ENCODE data around the gene ERP27. TPM values are rescaled to one million over a fixed set of nuclear protein-coding genes. Genes with fewer than 3 reads are reported as not detected.
A peak's percentile ranks its signal among the peaks of the same experiment; 100 is the strongest.

Gene ERP27
- total and polyA plus RNA-seq, 10 donors = 1.3 to 6.4 (median 3.8) TPM

DNA sequence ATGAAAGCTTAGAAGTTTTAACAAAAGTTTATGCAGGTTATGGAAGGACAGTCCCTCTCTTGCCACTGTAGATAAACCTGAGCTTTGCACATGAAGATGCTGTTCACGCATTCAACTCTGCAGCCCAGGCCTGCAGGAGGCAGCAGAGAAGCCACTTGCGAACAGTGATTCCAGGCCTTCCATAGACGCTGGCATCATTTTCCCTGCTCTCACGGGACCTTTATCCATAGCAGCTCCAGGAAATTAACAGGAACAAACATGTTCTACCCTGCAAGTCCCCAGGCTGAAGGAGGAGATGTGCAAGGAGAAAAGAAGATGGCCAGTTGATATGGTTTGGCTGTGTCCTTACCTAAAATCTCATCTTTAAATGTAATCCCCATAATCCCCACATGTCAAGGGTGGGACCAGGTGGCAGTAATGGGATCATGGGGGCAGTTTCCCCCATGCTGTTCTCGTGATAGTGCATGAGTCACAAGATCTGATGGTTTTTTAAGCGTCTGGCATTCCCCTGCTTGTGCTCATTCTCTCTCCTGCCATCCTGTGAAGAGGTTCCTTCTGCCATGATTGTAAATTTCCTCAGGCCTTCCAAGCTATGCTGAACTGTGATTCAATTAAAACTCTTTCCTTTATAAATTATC, 2.0 kb downstream of the ERP27 start:
- H3K27me3 ChIP-seq (replicated peaks in 1 of 7) = no peaks in the 10 kb centered on the region
- no peak for TF ChIP-seq POLR2AphosphoS5 (IDR thresholded peaks at IDR 0.05)
- no peak for TF ChIP-seq POLR2A (IDR thresholded peaks at IDR 0.05)
- TF ChIP-seq, protein P1, sequence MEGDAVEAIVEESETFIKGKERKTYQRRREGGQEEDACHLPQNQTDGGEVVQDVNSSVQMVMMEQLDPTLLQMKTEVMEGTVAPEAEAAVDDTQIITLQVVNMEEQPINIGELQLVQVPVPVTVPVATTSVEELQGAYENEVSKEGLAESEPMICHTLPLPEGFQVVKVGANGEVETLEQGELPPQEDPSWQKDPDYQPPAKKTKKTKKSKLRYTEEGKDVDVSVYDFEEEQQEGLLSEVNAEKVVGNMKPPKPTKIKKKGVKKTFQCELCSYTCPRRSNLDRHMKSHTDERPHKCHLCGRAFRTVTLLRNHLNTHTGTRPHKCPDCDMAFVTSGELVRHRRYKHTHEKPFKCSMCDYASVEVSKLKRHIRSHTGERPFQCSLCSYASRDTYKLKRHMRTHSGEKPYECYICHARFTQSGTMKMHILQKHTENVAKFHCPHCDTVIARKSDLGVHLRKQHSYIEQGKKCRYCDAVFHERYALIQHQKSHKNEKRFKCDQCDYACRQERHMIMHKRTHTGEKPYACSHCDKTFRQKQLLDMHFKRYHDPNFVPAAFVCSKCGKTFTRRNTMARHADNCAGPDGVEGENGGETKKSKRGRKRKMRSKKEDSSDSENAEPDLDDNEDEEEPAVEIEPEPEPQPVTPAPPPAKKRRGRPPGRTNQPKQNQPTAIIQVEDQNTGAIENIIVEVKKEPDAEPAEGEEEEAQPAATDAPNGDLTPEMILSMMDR (IDR thresholded peaks at IDR 0.05 in 8 of 11, conservative IDR thresholded peaks at IDR 0.05 in 3 of 11) = peak in 5 of 11 experiments; percentile 12 to 24 (median 23)
- H3K27ac ChIP-seq = no peak overlapping the region
- 86 to 92% (median 88%) methylated on average over 6 of the region's 6 CpGs for WGBS, 5 donors
- H3K36me3 ChIP-seq = peaks cover 0 to 77% (median 15%) of the 10 kb centered on the region in 6 donors
- H3K4me1 ChIP-seq = peaks cover 0 to 45% (median 3%) of the 10 kb centered on the region in 6 donors
- intact Hi-C loops (cut with DNase I; ENCODE audit: low total_unique reads) = no loop called here
- H3K9me3 ChIP-seq = no peaks in the 10 kb centered on the region
- no peak for DNase-seq
- no peak overlapping the region for H3K4me3 ChIP-seq

DNA sequence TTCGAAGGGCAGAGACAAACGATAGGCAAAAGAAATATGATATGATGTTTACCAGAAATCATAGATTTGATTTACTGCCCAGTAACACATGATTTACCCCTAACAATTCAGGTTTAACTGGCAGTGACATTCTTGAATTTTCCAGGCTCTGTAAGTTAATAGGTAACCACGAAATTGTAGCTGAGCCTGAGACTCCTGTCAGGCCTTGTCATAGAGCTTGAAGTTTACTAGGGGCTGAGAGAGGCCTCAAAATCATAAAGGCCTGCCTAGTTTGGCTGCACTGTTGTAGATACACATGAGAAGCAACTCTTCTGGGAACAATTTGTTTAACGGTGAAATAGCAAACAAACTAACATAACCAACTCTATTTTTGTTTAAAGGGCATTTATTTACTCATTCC, 3.3 kb downstream of the ERP27 start:
- Histone ChIP-seq H3K27me3 (replicated peaks in 1 of 7) (no peaks in the 10 kb centered on the region), H3K4me1 (peaks cover 0 to 40% (median 3%) of the 10 kb centered on the region in 6 donors), H3K4me3 (no peak overlapping the region), H3K27ac (no peak overlapping the region), H3K9me3 (no peaks in the 10 kb centered on the region), H3K36me3 (peaks cover 0 to 80% (median 8%) of the 10 kb centered on the region in 6 donors)
- DNase-seq = no peak
- 83 to 90% (median 87%) methylated on average over 4 of the region's 4 CpGs for WGBS, 5 donors
- intact Hi-C loops (cut with DNase I; ENCODE audit: low total_unique reads) = no loop called here
- TF ChIP-seq POLR2A (IDR thresholded peaks at IDR 0.05) (no peak), POLR2AphosphoS5 (IDR thresholded peaks at IDR 0.05) (no peak)
- TF ChIP-seq, protein P1 (IDR thresholded peaks at IDR 0.05 in 8 of 11, conservative IDR thresholded peaks at IDR 0.05 in 3 of 11) = no peak

DNA sequence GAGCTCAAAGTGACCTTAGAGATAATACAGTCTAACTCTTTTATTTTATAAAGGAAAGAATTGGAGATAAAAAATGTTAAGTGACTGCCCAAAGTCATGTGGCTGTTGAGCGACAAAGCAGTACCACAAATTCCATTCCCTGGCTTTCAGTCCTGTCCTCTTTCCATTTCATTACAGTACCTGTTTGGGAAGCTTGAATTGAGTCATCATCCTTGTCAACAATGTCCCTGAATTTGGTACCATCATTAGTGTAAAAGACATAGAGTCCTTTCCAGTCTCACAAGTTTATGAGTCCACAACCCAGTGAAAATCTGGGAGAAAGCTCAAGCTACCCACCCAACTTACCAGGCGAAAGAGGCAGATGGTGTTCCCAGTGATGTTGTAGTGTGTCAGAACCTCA, 3.8 kb downstream of the ERP27 start:
- intact Hi-C loops (cut with DNase I; ENCODE audit: low total_unique reads) = no loop called here

More for the DNA sequence above, 3.8 kb downstream of the ERP27 start:
- H3K27me3 ChIP-seq (replicated peaks in 1 of 7) = no peaks in the 10 kb centered on the region
- no peak overlapping the region for H3K4me3 ChIP-seq
- no peak for DNase-seq
- 94 to 99% (median 96%) methylated on average over 2 of the region's 2 CpGs for WGBS, 5 donors
- no peak for TF ChIP-seq POLR2A (IDR thresholded peaks at IDR 0.05)
- TF ChIP-seq POLR2AphosphoS5 (IDR thresholded peaks at IDR 0.05) = no peak
- TF ChIP-seq, protein P1 (IDR thresholded peaks at IDR 0.05 in 8 of 11, conservative IDR thresholded peaks at IDR 0.05 in 3 of 11) = no peak
- H3K9me3 ChIP-seq = no peaks in the 10 kb centered on the region
- H3K36me3 ChIP-seq = peaks cover 0 to 85% (median 8%) of the 10 kb centered on the region in 6 donors
- peaks cover 0 to 35% (median 1%) of the 10 kb centered on the region in 6 donors for H3K4me1 ChIP-seq
- H3K27ac ChIP-seq = no peak overlapping the region
